GM06990 (cell line): ENCODE measurements around the gene NT5DC4.
"Not testable (repeated sequence)": the region's sequence is repeated elsewhere in the genome, so short reads cannot be mapped to it uniquely, and the experiment has no call there.

Source experiments
- DNase-seq: peaks from one replicate; pipeline ENCODE4 v3.0.0-alpha.2; 2011; ENCODE audit not compliant: insufficient read length; ENCODE audit errors: extremely low read depth
- H3K27me3 ChIP-seq: replicated peaks from 2 replicates; pipeline ENCODE4 v1.6.0; 2011; ENCODE audit warnings: low read length; ENCODE audit not compliant: control insufficient read depth, insufficient read depth
- H3K36me3 ChIP-seq: 2 replicates; pipeline ENCODE4 v1.5.1; 2011; ENCODE audit warnings: low read length; ENCODE audit not compliant: control insufficient read depth, insufficient read depth
- H3K4me3 ChIP-seq: replicated peaks from 2 replicates; pipeline ENCODE4 v1.5.1; 2011; ENCODE audit warnings: low read depth, mild to moderate bottlenecking, control low read depth, low read length
- TF ChIP-seq, protein P1 (sequence below): IDR thresholded peaks from 2 replicates; pipeline ENCODE4 v1.5.1; 2011; ENCODE audit warnings: low read length, control low read depth, mild to moderate bottlenecking, inconsistent platforms; ENCODE audit not compliant: insufficient read depth, poor library complexity, severe bottlenecking

The NT5DC4 gene

DNA sequence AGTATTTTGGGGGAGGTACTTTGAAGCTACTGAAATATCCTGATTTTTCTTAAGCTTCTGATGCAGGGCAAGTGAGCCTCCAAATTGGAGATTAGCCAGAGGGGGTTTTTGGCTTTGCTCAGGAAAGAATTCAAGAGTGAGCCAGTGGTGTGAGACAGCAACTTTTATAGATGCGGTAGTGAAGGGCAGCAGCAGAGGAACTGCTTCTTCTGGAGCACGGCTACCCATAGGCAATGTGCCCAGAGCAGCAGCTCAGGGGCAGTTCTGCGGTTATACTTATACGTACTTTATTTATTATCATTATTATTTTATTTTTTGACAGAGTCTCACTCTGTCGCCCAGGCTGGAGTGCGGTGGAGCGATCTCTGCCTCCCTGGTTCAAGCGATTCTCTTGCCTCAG lies 19.8 kb upstream of the NT5DC4 start:
- no peaks in the 10 kb centered on the region for H3K36me3 ChIP-seq
- DNase-seq, result no peak
- H3K4me3 ChIP-seq, result no peak overlapping the region
- TF ChIP-seq, protein P1, sequence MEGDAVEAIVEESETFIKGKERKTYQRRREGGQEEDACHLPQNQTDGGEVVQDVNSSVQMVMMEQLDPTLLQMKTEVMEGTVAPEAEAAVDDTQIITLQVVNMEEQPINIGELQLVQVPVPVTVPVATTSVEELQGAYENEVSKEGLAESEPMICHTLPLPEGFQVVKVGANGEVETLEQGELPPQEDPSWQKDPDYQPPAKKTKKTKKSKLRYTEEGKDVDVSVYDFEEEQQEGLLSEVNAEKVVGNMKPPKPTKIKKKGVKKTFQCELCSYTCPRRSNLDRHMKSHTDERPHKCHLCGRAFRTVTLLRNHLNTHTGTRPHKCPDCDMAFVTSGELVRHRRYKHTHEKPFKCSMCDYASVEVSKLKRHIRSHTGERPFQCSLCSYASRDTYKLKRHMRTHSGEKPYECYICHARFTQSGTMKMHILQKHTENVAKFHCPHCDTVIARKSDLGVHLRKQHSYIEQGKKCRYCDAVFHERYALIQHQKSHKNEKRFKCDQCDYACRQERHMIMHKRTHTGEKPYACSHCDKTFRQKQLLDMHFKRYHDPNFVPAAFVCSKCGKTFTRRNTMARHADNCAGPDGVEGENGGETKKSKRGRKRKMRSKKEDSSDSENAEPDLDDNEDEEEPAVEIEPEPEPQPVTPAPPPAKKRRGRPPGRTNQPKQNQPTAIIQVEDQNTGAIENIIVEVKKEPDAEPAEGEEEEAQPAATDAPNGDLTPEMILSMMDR, result no peak
- H3K27me3 ChIP-seq, result no peaks in the 10 kb centered on the region

DNA sequence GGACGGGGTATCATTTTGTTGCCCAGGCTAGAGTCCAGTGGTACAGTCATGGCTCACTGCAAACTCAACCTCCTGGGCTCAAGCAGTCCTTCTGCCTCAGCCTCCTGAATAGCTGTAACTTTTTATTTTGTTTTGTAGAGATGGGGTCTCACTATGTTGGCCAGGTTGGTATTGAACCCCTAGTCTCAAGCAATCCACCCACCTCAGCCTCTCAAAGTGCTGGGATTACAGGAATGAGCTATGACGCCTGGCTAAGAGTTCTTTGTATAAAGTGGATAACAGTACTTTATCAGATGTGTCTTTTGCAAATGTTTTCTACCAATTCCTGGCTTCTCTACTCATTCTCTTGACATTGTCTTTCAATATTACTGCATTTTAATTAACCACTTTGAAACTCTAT lies 17.1 kb upstream of the NT5DC4 start:
- TF ChIP-seq, protein P1, result no peak
- Histone ChIP-seq H3K4me3 (no peak overlapping the region), H3K36me3 (no peaks in the 10 kb centered on the region), H3K27me3 (no peaks in the 10 kb centered on the region)
- no peak for DNase-seq

- no peak for DNase-seq
- TF ChIP-seq, protein P1, result no peak
- no peak overlapping the region for H3K4me3 ChIP-seq
- no peaks in the 10 kb centered on the region for H3K36me3 ChIP-seq
- H3K27me3 ChIP-seq, result no peaks in the 10 kb centered on the region
These were observed 15.2 kb upstream of the NT5DC4 start for GRCh38 chr2:112705575-112705974.

GRCh38 chr2:112706170-112706664 lies 14.6 kb upstream of the NT5DC4 start:
- Histone ChIP-seq H3K4me3 (no peak overlapping the region), H3K36me3 (no peaks in the 10 kb centered on the region), H3K27me3 (no peaks in the 10 kb centered on the region)
- TF ChIP-seq, protein P1, result no peak
- peak; percentile 71 for DNase-seq

GRCh38 chr2:112706947-112707346 lies 13.9 kb upstream of the NT5DC4 start:
- not testable (repeated sequence) for H3K27me3 ChIP-seq, DNase-seq, H3K36me3 ChIP-seq, H3K4me3 ChIP-seq

DNA sequence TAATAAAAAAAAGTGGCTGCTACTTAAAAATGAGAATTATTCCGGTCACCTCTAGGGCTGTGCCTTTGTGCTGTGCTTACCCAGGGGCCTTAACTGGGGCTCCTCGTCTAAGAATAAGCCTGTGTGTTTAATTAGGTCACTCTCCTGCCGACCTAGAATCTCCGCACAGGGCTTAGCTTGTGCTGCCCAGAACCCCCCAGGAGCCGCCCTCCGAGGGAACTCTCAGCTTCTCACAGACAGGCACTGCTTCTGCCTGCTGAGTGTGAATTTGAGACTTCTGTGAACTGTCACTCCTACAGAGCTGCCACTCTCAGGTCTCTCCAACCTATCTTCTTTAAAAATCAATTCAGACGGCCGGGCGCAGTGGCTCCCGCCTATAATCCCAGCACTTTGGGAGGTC lies 11.9 kb upstream of the NT5DC4 start:
- Histone ChIP-seq H3K36me3 (no peaks in the 10 kb centered on the region), H3K27me3 (no peaks in the 10 kb centered on the region), H3K4me3 (no peak overlapping the region)
- DNase-seq, result peak; percentile 48
- TF ChIP-seq, protein P1, result no peak
